ENCODE results near the gene RALGDS.

RALGDS gene

DNA sequence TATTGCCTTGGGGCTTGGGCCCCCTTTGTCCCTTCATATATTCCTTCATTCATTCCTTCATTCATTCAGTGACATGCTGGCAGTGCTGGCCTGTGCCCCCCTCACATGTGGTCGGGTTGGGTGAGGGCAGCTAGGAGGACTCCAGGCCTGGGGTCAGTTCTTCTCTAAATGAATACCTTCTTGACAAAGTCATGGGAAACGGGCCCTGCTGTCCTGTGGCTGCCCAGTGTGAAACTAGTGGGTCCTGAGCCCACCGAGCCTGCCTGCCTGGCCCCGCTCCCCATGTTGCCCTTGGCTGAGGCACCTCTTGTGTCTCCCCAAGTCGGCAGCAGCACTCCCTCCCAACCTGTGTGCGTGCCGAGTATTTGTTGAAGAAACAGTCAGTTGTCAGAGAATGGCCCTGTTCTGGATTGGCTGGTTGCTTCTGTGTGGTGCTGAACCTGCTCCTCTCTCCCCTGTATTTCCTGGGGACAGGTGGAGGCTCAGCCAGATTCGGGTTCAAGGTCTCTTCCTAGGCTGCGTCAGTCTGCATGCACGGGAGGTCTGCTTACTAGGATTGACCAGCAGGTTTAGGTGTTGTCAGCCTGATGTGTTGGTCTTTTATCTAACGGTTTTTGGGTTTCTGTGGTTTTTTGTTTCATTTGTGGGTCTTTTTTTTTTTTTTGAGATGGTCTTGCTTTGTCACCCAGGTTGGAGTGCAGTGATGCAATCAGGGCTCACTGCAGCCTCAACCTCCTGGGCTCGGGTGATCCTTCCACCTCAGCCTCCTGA, 62.3 kb downstream of the RALGDS start:
- Histone ChIP-seq H3K36me3 (ENCODE audit: insufficient read depth, low read length) (peaks cover 48% of the 10 kb centered on the region), H3K27me3 (ENCODE audit: insufficient read depth, low read length) (no peaks in the 10 kb centered on the region), H3K9ac (ENCODE audit: low read depth, low read length) (no peak overlapping the region), H3K9me3 (ENCODE audit: insufficient read depth, low read depth, low read length) (no peaks in the 10 kb centered on the region), H3K4me3 (ENCODE audit: low read length) (no peak overlapping the region), H3K4me1 (ENCODE audit: insufficient read depth, low read length) (peaks cover 14% of the 10 kb centered on the region), H3K27ac (ENCODE audit: low read depth, low read length) (no peak overlapping the region)
- WGBS = 92% methylated on average over 12 of the region's 12 CpGs

DNA sequence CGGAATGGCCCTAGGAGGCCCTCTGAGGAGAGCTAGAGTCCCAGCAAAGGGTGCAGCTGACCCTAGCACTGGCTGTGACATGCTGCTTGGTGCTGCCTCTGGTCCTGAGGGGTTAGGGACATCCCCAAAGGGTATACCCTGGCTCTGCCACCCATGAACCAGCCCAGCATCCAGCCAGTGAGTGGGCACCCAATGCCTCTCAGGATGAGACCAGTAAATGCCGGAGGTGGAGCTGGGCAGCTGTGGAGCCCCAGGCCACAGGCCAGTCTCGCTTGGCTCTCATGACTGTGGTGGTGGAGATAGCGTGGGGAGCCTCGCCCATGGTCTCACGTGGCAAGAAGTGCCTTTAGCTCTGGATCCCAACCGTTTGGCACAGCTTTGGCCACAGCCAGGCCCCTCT, 63.0 kb downstream of the RALGDS start:
- peaks cover 14% of the 10 kb centered on the region for H3K4me1 ChIP-seq (ENCODE audit: insufficient read depth, low read length)
- WGBS = 90% methylated on average over 7 of the region's 7 CpGs
- H3K9ac ChIP-seq (ENCODE audit: low read depth, low read length) = no peak overlapping the region
- no peak overlapping the region for H3K4me3 ChIP-seq (ENCODE audit: low read length)
- H3K36me3 ChIP-seq (ENCODE audit: insufficient read depth, low read length) = peaks cover 54% of the 10 kb centered on the region
- no peaks in the 10 kb centered on the region for H3K9me3 ChIP-seq (ENCODE audit: insufficient read depth, low read depth, low read length)
- H3K27ac ChIP-seq (ENCODE audit: low read depth, low read length) = no peak overlapping the region
- H3K27me3 ChIP-seq (ENCODE audit: insufficient read depth, low read length) = no peaks in the 10 kb centered on the region

DNA sequence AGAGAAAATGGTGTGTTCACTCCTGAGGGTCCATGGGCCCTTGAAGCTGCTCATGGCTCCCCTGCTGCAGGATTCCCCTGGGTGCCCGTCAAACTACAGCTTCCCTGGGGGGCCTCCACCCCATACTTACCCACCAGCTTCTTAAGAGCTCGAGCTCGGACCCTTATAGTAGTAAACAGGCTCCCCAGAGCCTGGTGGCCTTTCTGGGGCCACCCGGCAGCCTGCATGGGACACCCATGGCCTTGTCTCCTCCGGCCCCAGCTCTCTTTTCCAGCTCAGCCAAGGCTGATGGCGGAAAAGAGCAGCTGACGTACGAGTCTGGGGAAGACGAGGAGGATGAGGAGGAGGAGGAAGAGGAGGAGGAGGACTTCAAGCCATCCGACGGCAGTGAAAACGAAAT, 63.5 kb downstream of the RALGDS start:
- peaks cover 58% of the 10 kb centered on the region for H3K36me3 ChIP-seq (ENCODE audit: insufficient read depth, low read length)
- WGBS = 94% methylated on average over 12 of the region's 12 CpGs
- H3K27ac ChIP-seq (ENCODE audit: low read depth, low read length) = no peak overlapping the region
- H3K4me3 ChIP-seq (ENCODE audit: low read length) = no peak overlapping the region
- peaks cover 14% of the 10 kb centered on the region for H3K4me1 ChIP-seq (ENCODE audit: insufficient read depth, low read length)
- H3K9ac ChIP-seq (ENCODE audit: low read depth, low read length) = no peak overlapping the region
- no peaks in the 10 kb centered on the region for H3K9me3 ChIP-seq (ENCODE audit: insufficient read depth, low read depth, low read length)
- H3K27me3 ChIP-seq (ENCODE audit: insufficient read depth, low read length) = no peaks in the 10 kb centered on the region

DNA sequence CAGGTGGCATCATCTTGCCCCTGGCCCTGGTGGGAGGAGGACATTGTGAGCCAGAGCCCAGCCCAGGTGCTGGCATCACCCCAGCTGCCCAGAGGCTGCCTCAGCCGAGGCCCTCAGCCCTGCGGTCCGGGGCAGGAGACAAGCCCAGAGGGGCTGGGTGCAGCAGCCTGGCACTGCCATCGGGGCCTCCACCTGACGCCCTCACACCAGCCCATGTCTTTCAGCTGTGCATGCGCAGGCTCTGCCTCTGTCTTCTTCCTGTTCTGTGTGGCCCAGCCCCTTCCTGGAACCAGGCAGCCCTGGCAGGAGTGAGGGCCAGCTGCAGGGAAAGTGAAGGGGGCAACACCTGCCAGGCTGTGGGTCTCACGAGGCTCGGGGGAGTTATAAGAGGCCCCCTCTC, 64.0 kb downstream of the RALGDS start:
- H3K4me1 ChIP-seq (ENCODE audit: insufficient read depth, low read length) = peaks cover 14% of the 10 kb centered on the region
- H3K9ac ChIP-seq (ENCODE audit: low read depth, low read length) = no peak overlapping the region
- WGBS = 95% methylated on average over 8 of the region's 8 CpGs
- no peak overlapping the region for H3K27ac ChIP-seq (ENCODE audit: low read depth, low read length)
- no peak overlapping the region for H3K4me3 ChIP-seq (ENCODE audit: low read length)
- peaks cover 62% of the 10 kb centered on the region for H3K36me3 ChIP-seq (ENCODE audit: insufficient read depth, low read length)
- no peaks in the 10 kb centered on the region for H3K9me3 ChIP-seq (ENCODE audit: insufficient read depth, low read depth, low read length)
- no peaks in the 10 kb centered on the region for H3K27me3 ChIP-seq (ENCODE audit: insufficient read depth, low read length)

DNA sequence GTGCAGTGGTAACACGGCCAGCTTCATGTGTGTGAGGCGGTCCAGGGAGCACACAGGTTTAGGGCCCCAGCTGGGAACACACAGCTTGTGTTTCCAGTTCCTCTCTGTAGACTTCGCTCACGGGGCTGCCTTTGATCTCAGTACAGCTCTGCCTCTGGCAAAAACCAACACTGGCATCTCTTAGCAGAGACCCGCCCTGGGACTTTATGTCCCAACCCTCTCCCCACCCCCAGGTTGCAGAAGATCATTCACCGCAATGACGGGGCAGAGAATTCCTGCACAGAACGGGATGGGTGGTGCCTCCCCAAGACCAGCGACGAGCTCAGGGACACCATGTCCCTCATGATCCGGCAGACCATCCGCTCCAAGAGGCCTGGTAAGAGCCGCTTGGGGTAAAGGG, 64.5 kb downstream of the RALGDS start:
- no peaks in the 10 kb centered on the region for H3K9me3 ChIP-seq (ENCODE audit: insufficient read depth, low read depth, low read length)
- H3K9ac ChIP-seq (ENCODE audit: low read depth, low read length) = no peak overlapping the region
- peaks cover 67% of the 10 kb centered on the region for H3K36me3 ChIP-seq (ENCODE audit: insufficient read depth, low read length)
- H3K4me1 ChIP-seq (ENCODE audit: insufficient read depth, low read length) = peaks cover 14% of the 10 kb centered on the region
- no peak overlapping the region for H3K4me3 ChIP-seq (ENCODE audit: low read length)
- H3K27me3 ChIP-seq (ENCODE audit: insufficient read depth, low read length) = no peaks in the 10 kb centered on the region
- 94% methylated on average over 13 of the region's 13 CpGs for WGBS
- H3K27ac ChIP-seq (ENCODE audit: low read depth, low read length) = no peak overlapping the region

DNA sequence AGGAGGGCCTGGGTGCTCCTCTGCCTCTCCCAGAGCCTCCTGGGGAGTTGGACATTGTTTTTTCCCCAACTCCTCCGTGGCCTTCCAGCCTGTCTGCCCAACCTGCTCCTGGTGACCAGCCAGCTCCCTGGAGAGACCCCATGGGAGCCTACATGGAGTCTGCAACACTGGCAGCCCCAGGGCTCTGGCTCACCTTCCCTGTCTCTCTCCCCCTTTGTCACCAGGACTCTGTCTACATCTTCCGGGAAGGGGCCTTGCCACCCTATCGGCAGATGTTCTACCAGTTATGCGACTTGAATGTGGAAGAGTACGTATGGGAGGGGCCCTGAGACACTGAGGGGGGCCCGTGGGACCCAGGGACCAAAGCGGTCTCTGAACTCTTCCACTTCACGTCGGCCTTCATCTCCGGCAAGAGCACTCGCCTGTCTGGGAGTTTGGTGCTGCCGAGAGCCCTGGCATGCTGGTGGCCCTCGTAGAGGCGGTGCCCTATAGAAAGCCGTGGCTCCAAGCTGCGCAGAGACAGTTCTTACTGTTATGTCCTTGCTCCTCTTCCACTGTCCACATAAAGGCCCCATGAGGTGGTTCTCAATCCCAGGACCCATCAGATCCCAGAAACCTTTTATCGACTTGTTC, 65.1 kb downstream of the RALGDS start:
- Histone ChIP-seq H3K4me3 (ENCODE audit: low read length) (no peak overlapping the region), H3K9ac (ENCODE audit: low read depth, low read length) (no peak overlapping the region), H3K36me3 (ENCODE audit: insufficient read depth, low read length) (peaks cover 73% of the 10 kb centered on the region), H3K27ac (ENCODE audit: low read depth, low read length) (no peak overlapping the region), H3K4me1 (ENCODE audit: insufficient read depth, low read length) (peaks cover 8% of the 10 kb centered on the region), H3K27me3 (ENCODE audit: insufficient read depth, low read length) (no peaks in the 10 kb centered on the region), H3K9me3 (ENCODE audit: insufficient read depth, low read depth, low read length) (no peaks in the 10 kb centered on the region)
- 95% methylated on average over 17 of the region's 17 CpGs for WGBS

DNA sequence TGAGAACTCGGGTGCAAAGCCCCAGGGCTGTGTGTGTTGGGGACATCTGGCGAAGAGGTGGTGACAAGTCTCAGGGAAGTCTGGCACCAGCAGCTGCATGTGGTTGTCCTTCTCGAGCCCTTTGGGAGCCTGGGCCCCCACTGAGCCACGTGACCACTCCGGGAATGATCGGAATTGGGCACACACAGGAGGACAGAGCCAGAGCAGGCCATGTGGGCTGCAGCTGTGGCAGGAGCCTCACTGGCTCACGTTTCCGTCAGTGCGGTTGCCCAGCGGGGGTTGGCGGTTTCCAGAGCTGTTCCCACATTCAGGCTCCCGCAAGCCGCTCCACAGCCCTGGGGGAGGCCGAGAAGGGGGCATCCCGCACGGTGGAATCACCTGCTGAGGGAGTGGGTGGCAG, 66.1 kb downstream of the RALGDS start:
- WGBS = 93% methylated on average over 16 of the region's 16 CpGs
- Histone ChIP-seq H3K27ac (ENCODE audit: low read depth, low read length) (no peak overlapping the region), H3K9ac (ENCODE audit: low read depth, low read length) (no peak overlapping the region), H3K36me3 (ENCODE audit: insufficient read depth, low read length) (peaks cover 81% of the 10 kb centered on the region), H3K4me3 (ENCODE audit: low read length) (no peak overlapping the region), H3K4me1 (ENCODE audit: insufficient read depth, low read length) (peaks cover 7% of the 10 kb centered on the region), H3K27me3 (ENCODE audit: insufficient read depth, low read length) (no peaks in the 10 kb centered on the region), H3K9me3 (ENCODE audit: insufficient read depth, low read depth, low read length) (no peaks in the 10 kb centered on the region)

DNA sequence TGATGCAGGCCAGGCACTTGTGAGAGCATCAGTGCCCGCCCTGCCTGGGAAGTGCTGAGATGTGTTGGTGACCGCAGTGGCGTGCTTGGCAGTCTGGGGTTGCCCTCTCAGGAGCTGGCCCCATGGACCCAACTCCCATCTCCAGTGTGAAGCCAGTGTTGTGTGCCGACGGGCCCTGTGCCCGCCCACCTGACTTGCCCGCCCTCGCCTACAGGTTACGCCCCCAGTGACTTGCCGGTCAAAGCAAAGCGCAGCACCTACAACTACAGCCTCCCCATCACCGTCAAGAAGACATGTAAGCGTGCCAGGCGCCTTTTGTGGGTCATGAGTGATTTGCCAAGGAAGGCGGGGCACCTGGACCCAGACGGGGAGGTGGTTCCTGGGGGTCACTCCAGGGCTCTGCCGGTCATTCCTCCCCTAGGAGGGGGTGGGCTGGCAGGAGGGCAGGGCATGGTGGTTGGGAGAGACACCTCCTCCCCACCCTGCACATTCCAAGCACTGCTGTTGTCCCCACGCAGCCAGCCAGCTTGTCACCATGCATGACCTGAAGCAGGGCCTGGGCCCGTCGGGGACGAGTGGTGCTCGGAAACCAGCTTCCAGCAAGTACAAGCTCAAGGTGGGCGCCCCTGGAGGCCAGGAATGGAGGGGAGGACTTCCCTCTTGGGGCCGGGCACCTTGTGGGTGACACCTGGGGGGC, 66.7 kb downstream of the RALGDS start:
- H3K27ac ChIP-seq (ENCODE audit: low read depth, low read length) = no peak overlapping the region

DNA sequence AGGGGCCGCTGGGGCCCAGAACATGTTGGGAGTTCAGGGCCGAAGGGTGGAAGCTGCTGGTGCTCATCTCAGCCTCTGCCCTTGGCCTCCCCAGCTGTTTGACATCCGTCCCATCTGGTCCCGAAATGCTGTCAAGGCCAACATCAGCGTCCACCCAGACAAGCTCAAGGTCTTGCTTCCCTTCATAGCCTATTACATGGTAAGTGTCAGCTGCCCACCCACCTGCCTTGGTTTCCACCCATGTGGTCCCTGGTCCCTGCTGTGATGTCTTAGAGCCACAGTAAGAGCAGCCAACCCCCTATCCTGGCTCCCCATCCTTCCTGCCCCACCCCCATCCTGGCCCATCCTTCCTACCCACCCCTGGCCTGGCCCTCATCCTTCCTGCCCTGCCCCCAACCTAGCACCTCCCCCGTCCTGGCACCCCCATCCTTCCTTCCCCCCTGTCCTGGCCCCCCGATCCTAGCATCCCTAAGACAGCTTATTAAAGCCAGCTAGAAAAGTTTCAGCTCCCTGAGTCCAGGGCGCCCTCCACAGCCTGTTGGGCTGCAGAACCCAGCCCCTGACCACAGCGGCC, 69.0 kb downstream of the RALGDS start:
- 94% methylated on average over 8 of the region's 9 CpGs for WGBS

More for the DNA sequence above, 66.7 kb downstream of the RALGDS start:
- no peaks in the 10 kb centered on the region for H3K27me3 ChIP-seq (ENCODE audit: insufficient read depth, low read length)
- WGBS = 95% methylated on average over 23 of the region's 24 CpGs
- H3K4me3 ChIP-seq (ENCODE audit: low read length) = no peak overlapping the region
- no peak overlapping the region for H3K9ac ChIP-seq (ENCODE audit: low read depth, low read length)
- peaks cover under 1% of the 10 kb centered on the region; the same call in 1 of the 2 replicates for H3K4me1 ChIP-seq (ENCODE audit: insufficient read depth, low read length)
- H3K36me3 ChIP-seq (ENCODE audit: insufficient read depth, low read length) = peaks cover 87% of the 10 kb centered on the region
- no peaks in the 10 kb centered on the region for H3K9me3 ChIP-seq (ENCODE audit: insufficient read depth, low read depth, low read length)

DNA sequence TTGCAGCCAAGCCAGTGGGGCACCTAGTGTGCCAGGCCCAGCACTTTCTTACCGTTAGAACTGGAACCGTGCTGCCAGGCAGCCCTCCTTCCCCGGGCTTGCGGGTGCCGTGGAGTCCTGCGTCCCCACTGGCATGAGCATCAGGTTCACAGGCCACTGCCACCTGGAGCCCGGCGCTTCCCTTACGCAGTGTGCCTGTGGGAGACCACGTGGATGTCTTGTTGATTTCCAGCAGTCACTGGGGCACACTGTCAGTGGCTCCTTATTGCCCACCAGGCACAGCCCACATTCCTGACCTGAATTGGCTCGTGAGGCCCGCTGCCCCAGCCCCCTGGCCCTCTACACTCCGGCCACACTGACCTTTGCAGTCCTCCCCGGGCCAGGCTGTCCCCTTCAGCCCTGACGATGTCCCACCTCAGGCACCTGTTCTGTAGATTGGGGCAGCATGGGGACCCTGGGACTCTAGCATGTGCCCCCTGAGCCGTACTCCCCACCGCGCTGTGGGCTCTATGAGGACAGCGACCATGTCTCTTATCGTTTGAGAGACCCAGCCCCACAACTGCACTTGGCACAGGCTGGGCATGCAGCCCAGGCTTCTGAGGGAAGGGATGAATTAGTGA, 69.6 kb downstream of the RALGDS start:
- H3K4me3 ChIP-seq (ENCODE audit: low read length) = no peak overlapping the region
- H3K9ac ChIP-seq (ENCODE audit: low read depth, low read length) = no peak overlapping the region
- H3K4me1 ChIP-seq (ENCODE audit: insufficient read depth, low read length) = no peaks in the 10 kb centered on the region
- H3K27ac ChIP-seq (ENCODE audit: low read depth, low read length) = no peak overlapping the region
- H3K9me3 ChIP-seq (ENCODE audit: insufficient read depth, low read depth, low read length) = no peaks in the 10 kb centered on the region
- H3K36me3 ChIP-seq (ENCODE audit: insufficient read depth, low read length) = peaks cover 83% of the 10 kb centered on the region
- H3K27me3 ChIP-seq (ENCODE audit: insufficient read depth, low read length) = no peaks in the 10 kb centered on the region
- 94% methylated on average over 20 of the region's 20 CpGs for WGBS

More for the DNA sequence above, 69.0 kb downstream of the RALGDS start:
- Histone ChIP-seq H3K4me1 (ENCODE audit: insufficient read depth, low read length) (no peaks in the 10 kb centered on the region), H3K4me3 (ENCODE audit: low read length) (no peak overlapping the region), H3K27me3 (ENCODE audit: insufficient read depth, low read length) (no peaks in the 10 kb centered on the region), H3K36me3 (ENCODE audit: insufficient read depth, low read length) (peaks cover 83% of the 10 kb centered on the region), H3K27ac (ENCODE audit: low read depth, low read length) (no peak overlapping the region), H3K9ac (ENCODE audit: low read depth, low read length) (no peak overlapping the region), H3K9me3 (ENCODE audit: insufficient read depth, low read depth, low read length) (no peaks in the 10 kb centered on the region)

DNA sequence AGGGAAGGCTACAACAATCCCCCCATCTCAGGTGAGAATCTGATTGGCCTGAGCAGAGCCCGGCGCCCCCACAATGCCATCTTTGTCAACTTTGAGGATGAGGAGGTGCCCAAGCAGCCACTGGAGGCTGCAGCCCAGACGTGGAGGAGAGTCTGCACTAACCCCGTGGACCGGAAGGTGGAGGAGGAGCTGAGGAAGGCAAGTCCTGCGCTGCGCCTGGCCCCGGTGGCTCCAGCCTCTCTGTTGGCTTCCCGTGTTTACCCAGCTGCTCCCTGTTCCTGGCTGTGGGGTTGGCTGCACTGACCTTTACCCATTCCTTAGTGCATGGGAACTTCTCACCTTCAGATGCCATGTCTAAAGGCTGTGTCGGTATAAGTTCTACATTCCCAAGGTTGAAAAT, 70.3 kb downstream of the RALGDS start:
- Histone ChIP-seq H3K9ac (ENCODE audit: low read depth, low read length) (no peak overlapping the region), H3K9me3 (ENCODE audit: insufficient read depth, low read depth, low read length) (no peaks in the 10 kb centered on the region), H3K27me3 (ENCODE audit: insufficient read depth, low read length) (no peaks in the 10 kb centered on the region), H3K36me3 (ENCODE audit: insufficient read depth, low read length) (peaks cover 83% of the 10 kb centered on the region), H3K4me1 (ENCODE audit: insufficient read depth, low read length) (no peaks in the 10 kb centered on the region), H3K4me3 (ENCODE audit: low read length) (no peak overlapping the region), H3K27ac (ENCODE audit: low read depth, low read length) (no peak overlapping the region)
- 93% methylated on average over 10 of the region's 10 CpGs for WGBS

All from HUES64 (cell line).